Caki2 (cell line): ENCODE results near the gene ETV1. TPM values are rescaled to one million over a fixed set of nuclear protein-coding genes. Genes with fewer than 3 reads are reported as not detected.

Experiments used
- DNase-seq: peaks from one replicate; pipeline ENCODE4 v3.0.0-alpha.2; 2015; ENCODE audit warnings: low read depth
- in situ Hi-C: cut with HindIII; loops from 2 replicates; pipeline ENCODE4 v1.10.0; 2016; ENCODE audit warnings: low sequenced_read_pairs, low pct_unique_long_range_greater_than_20kb, mixed read lengths
- total RNA-seq: library from RNA; depleted of rRNA; stranded (reverse); fragments of >200 nt; shearing (Covaris generic); gene quantifications from 2 replicates; pipeline ENCODE4 v1.2.3, GENCODE V29; 2014; ENCODE audit warnings: low replicate concordance

ETV1 gene
- total RNA-seq, 1 experiment from 2014 or later = 8.4 TPM

DNA sequence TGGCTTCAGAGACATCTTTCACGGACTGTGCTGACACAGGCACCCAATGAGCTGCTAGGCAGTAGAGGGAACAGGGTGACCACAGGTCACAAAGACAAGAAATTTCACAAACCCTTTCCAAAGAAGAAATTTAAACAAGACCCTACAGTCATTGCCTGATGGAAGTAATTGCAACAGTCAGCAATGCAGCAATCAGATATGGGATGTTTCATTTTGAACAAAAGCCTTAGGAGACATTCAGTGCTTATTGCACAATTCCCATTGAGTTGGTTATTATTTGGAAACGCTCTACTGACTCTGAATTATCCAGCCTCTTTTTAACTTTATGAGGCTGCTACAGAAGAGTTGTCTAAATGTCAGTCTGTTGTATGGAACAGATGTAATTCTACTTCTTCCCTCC lies 85.5 kb downstream of the ETV1 start:
- in situ Hi-C loops = no loop called here
- peak; percentile 6 for DNase-seq

DNA sequence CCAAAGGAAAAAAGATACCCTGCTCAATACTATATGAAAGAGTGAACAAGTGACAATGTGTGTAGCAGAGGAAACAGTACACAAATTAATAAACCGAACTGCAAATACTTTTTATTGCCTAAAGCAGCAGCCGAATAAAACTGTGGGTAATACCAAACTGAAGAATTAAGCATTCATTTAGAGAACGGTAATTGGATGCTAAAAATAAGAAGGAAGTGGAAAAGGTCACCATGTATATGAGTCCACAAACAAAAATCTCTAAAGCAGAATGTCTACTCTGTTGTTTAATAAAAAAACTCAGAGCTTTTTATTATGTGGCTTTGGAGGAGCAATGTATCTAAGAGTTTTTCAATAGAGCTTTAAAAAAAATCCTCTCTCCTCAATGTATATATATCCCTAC lies 87.9 kb downstream of the ETV1 start:
- in situ Hi-C loops = no loop called here
- DNase-seq = no peak

DNA sequence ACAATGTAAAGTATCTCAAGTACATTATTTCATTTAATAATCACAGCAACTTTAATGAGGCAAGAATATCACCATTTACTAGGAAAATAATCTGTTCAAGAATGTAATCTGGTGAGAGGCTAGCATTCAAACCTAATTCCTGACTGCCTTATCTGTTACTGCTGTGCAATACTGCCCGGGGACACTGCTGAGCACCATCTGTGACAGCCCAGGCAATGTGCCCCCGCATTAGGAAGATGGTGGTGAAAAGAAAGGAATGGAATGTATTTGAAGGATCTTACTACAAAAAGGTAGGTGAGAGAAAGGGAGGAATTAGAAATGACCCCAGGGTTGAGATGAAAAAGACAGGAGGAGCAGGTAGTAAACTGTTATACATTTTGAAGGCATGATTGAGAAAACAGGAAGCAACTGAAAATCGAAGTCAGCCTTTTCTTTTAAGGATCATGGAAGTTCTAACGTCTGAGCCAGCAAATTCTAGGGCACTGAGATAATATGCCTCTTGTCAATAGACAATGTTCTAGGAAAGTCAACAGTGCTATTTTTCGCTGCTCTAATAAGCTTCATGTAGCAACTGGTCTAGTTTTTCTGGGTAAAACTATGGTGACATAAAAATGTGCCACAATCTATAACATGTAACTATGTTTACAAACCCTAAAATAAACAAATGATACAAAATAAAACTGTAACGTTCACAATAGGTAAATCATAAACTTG lies 90.4 kb downstream of the ETV1 start:
- in situ Hi-C loops = no loop called here
- no peak for DNase-seq

DNA sequence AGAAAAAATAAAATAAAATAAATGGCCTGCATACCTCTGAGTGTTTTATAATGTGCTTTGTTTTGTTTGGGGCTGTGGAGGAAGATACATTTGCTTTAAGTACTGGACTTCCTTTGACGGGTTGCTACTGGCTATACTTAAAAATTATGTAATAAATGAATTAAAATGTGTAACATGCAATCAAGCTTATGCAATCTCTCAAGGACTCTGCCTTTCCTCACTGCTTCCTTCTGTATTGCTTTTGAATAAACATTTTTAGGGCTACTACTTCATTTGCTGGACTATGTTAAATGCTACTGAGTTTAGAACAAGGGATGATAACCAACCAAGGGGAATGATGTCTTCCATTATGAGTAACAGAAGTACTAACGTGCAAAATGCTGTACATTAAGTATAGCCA lies 91.6 kb downstream of the ETV1 start:
- in situ Hi-C loops = no loop called here
- DNase-seq = no peak

DNA sequence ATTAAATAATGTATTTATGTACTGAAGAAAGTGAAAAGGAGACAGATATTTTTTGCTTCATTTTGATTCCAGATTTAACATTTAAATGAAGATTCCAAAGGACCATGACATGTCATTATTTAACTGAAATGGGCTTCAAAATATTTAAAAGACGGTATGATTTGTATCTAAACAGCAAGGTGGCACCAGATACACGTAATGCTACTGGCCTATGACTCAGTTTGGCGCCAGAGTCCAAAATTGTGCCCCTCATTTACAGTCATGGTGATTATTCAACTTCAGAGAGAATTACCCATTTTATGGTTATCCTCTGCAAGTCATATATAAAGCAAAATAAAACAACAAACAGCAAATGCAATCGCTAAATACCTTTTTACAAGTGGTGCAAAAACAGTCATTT lies 94.5 kb downstream of the ETV1 start:
- in situ Hi-C loops = no loop called here

DNA sequence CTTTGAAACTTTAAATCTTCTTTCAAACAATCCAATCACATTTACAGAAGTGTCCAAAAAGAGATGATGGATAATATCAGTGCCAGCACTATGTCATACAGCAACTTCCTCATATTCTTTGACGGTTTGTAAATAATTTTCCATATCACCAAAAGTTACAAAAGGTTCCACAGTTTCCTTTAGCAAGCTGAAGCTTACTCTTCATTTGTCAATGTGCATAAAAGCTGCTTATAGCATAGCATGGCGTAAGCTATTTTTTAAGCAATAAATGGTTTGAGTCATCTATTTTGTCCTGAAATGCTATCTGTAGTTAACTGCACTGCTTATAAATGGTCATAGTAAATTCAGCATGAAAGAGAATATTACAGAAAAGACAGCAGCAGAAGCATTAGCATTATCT lies 95.1 kb downstream of the ETV1 start:
- in situ Hi-C loops = no loop called here
- DNase-seq = no peak

More for the DNA sequence above, 94.5 kb downstream of the ETV1 start:
- no peak for DNase-seq

DNA sequence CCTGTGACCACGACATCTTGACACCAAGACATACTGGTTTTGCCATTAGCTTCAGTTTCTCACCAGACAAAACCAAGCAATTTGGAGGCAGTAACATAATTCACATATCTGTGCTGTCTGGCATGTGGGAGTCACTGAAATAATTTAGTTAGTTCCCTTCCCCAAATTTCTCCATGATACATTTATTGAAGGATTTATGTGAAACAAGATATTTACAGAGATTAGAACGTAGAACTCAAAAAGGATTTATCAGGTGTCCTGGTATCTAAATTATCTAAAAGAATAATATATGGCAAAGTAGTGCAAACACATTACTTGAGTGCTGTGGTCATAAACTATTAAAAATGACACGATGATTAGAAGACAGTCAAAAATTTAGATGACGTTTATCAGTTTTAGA lies 98.7 kb downstream of the ETV1 start:
- no peak for DNase-seq
- in situ Hi-C loops = no loop called here

DNA sequence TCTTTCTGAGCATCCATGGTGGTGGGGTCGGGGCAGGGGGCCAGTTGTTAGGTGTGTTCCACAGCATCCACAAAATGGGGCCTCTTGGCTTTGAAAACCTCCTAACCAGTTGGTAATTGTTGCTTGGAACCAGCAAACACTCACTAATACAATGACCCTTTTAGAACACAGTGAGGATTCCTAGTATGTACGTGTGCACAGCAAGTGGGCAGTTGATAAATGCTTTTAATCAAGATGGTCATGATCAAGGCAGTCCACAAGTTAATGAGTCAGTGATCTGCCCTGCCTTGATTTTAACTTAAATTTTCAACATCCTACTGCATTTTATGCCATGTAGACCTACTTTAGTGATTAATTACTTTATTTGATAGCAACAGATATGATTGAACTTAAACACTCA lies 103.1 kb downstream of the ETV1 start:
- in situ Hi-C loops = no loop called here
- DNase-seq = no peak

DNA sequence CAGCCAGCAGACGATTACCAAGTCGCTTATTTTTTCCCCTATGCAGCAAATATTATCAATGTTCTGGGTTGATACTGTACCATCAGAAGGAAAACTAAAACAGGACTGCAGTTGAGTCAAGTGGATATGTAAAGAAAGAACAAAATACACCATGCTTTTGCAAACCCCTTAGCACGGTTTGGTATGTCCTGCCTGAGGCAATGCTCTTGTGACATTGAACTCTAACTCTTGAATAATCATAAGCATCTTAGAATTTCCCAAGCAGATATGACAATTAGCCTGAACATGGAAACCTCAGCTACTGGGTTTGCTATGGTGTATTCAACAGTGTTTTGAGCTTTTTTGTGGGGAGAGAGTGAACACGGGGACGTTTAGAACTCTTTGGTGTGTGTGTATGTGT lies 107.4 kb downstream of the ETV1 start:
- in situ Hi-C loops = no loop called here
- DNase-seq = no peak

DNA sequence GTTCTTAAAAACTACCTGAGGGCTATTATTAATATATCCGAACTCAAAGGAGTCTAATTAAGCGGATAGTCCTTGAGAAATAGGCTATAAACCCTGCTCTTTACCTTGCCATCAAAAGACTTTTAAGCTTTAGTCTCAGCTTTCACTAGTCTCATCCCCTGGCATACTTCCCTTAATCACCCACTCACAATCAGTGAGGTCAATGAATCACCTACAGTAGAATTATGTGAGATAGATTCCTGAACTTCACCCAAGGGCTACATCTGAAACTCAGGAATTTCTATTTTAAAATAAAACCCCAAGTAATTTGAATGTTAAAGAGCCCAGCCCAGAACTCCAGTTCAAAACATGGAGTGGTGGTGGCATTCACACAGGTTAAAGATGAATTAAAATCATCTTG lies 108.7 kb downstream of the ETV1 start:
- in situ Hi-C loops = no loop called here
- DNase-seq = no peak

DNA sequence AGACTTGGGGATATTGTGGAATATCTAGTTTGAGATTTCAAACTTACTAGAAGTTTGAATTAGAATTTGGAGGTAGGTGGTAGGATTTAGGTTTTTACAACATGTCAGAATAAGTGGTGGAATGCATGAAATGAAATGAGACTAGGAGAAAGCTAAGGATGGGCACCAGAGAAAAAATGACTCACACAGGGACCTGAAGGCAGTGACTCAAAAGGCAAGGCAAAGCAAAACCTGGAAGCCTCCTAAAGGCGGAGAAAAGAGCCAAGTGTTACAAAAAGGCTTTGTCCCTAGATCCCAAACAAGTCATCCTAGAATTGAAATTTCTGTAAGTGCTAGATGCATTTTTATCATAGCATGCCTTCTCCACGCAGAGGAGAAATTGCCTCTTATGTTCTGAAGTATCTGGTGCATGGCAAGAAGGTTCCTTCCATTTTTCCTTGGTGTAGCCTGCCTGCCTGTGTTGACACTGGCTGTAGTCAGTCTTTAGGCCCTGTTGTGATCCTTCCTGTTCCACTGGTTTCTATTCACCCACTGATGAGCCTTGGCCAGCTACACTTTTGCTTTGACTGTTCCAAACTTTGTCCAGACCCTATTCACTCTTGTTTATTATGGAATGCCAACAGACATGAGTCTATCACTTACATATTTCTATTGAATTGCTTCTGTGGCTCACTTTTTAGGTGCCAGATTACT lies 109.3 kb downstream of the ETV1 start:
- in situ Hi-C loops = no loop called here
- no peak for DNase-seq

DNA sequence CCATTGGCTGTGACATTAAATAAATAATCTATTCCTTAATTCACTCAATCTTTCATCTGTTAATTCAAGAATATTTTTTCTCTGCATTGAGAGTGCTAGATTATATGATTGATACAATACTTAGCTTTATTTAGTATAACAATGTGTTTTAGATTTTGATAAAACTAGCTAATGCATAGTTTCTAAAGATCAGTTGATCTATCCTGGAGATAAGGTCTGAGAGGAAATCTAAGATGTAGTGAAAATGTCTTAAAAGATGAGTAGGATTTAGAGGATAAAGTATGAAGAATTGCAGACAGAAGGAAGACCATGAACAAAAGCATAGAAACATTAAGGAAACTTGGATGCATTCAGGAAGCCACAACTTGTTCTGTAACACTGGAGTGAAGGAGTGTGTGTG lies 110.3 kb downstream of the ETV1 start:
- DNase-seq = no peak
- in situ Hi-C loops = no loop called here

DNA sequence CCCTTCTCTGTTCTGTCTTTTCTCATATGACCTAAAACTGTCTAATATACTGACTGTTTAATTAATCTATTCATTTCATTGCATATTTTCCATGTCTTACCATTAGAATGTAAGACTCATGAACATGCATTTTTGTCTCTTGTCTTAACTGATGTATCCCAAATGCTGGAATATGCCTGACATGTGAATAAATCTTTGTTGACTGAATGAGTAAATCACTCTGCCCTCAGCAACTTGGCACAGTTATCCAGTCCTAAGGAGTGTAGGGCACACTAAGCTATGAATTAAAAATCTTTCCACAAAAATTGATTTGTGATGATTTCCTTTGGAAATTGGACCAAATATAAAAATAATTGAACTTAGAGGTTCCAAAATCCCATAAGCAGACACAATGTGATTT lies 111.3 kb downstream of the ETV1 start:
- DNase-seq = no peak
- in situ Hi-C loops = no loop called here

DNA sequence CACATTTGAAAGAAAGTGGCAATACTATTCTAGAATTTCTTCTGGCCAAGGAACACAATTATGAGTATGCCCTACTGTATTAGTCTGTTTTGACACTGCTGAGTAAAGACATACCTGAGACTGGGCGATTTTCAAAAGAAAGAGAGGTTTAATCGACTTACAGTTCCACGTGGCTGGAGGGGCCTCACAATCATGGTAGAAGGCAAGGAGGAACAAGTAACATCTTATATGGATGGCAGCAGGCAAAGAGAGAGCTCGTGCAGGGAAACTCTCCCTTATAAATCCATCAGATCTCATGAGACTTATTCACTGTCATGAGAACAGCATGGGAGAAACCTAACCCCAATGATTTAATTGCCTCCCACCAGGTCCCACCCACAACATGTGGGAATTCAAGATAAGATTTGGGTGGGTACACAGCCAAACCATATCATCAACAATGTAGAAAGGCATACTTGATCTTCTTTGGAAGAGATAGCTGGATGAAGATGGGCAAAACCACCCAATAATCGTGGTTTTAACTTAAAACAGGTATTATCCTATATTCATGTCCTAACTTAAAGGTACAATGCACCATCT lies 113.9 kb downstream of the ETV1 start:
- in situ Hi-C loops = no loop called here
- no peak for DNase-seq

DNA sequence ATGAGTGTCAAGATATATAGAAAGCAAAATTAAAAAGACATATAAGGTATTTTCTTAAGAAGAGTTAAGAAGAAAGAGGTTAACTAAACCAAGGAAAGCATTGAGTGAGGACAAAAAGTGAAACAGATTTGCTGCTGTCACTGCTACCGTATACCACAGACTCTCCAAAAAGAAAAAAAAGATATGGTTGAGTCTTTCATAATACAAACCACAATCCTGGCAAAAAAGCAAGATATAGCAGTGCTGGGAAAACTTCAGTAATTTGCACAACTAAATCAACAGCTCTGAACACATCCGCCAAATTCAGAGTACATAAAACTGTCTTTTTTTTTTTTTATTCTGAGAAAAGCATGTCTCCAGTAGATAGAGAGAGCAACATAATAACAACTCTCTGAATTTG lies 114.7 kb downstream of the ETV1 start:
- DNase-seq = no peak
- in situ Hi-C loops = no loop called here

DNA sequence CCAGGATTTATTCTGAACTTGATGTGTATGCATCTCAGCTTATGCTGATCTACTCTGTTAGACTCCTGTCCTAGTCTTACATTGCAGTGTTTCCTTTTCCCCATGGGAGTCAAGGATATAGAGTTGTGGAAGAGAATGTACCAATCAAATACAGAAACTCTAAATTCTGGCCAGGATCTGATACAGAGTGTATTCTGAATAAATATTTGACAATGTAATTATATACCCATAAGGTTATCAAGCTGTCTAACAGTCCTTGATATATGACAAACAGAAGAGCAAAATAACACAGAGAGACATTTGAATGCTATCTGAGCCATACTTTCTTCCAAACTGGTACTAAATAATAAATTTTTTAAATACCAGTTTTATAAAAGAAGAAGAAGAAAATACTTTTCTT lies 116.8 kb downstream of the ETV1 start:
- in situ Hi-C loops = no loop called here
- no peak for DNase-seq

DNA sequence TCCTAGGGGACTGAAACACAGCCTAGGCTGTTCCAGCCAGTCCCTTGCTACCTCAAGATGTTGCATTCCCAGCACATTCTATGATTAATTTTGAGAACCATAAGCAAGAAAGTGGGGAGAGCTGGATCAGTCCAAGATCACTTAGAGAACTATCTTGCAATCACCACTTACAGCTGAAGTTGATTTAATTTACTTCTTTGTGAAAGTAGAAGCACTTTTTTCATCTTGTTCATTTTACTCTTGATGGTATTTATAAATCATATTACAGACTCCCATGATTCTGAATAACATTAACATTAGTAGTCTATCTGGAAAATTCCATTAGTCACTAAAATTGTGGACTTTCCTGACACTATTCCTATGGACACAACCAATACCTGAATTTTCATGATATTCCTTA lies 118.5 kb downstream of the ETV1 start:
- no peak for DNase-seq
- in situ Hi-C loops = no loop called here

DNA sequence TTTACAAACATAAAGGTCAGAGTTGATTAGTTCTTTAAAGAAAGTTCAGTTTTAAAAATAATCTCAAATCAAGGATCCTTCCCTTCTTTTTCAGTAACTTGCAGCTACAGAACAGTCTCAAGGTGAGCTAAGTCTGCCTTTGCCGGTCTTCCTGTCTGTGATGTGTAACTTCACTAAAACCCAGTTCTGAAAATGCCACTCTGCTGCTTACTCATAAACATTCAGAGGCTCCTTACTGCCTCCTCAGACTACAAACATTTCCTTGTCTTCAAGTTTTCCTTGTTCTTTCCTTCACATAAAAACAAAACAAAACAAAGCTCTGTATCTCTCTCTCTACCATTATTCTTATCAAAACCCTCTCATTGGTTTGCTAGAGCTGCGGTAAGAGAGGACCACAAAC lies 128.7 kb downstream of the ETV1 start:
- in situ Hi-C loops = no loop called here
- no peak for DNase-seq

DNA sequence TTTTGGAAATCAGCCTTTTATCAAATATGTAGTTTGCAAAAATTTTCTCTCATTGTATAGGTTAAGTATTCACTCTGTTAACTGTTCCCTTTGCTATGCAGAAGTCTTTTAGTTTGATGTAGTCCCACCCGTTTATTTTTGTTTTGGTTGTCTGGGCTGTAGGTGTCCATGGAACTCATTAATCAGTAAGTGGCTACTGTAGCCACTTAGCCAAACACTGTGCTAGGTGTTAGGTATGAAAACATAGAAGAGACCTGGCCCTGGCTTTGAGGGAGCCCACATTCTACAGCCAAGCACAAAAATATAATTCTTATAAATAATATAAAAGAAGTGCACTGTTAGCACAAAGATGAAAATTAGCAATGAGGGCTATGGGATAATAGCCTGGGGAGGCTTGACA lies 133.5 kb downstream of the ETV1 start:
- in situ Hi-C loops = no loop called here
- DNase-seq = no peak
